IPS-18c (cell line): ENCODE results near the gene DPH1.

Experiments used
- H3K4me3 ChIP-seq: 2 replicates; pipeline ENCODE4 v1.7.0; 2013; ENCODE audit warnings: low read depth, mild to moderate bottlenecking, low read length, moderate library complexity; ENCODE audit not compliant: insufficient read depth
- H3K9me3 ChIP-seq: one replicate; pipeline ENCODE4 v1.6.1; 2013; ENCODE audit warnings: mild to moderate bottlenecking, low read length, moderate library complexity; ENCODE audit not compliant: control insufficient read depth, insufficient read depth

Gene DPH1

GRCh38 chr17:2054512-2055291, 24.7 kb downstream of the DPH1 start, which contains the start of gene HIC1:
TSS of gene HIC1 (plus strand) at chr17:2055103. CDS start at chr17:2056691, 1,588 bp downstream.
- Histone ChIP-seq H3K9me3 (no peaks in the 10 kb centered on the region), H3K4me3 (peak within 1 kb of the TSS; percentile 56)

- Histone ChIP-seq H3K4me3 (peak overlapping the region; percentile 56), H3K9me3 (no peaks in the 10 kb centered on the region)
Measured at GRCh38 chr17:2055292-2056205, 25.6 kb downstream of the DPH1 start.

GRCh38 chr17:2056206-2057174, 26.5 kb downstream of the DPH1 start:
- no peaks in the 10 kb centered on the region for H3K9me3 ChIP-seq
- no peak overlapping the region for H3K4me3 ChIP-seq

GRCh38 chr17:2057175-2057759, 27.3 kb downstream of the DPH1 start:
- Histone ChIP-seq H3K4me3 (no peak overlapping the region), H3K9me3 (no peaks in the 10 kb centered on the region)

GRCh38 chr17:2057760-2058585, 28.0 kb downstream of the DPH1 start:
- no peak overlapping the region for H3K4me3 ChIP-seq
- no peaks in the 10 kb centered on the region for H3K9me3 ChIP-seq

GRCh38 chr17:2058586-2059546, 28.9 kb downstream of the DPH1 start:
- peak overlapping the region; percentile 15; the same call in 1 of the 2 replicates for H3K4me3 ChIP-seq
- H3K9me3 ChIP-seq, result no peaks in the 10 kb centered on the region

- Histone ChIP-seq H3K9me3 (no peaks in the 10 kb centered on the region), H3K4me3 (no peak overlapping the region; the same call in 1 of the 2 replicates)
Measured at GRCh38 chr17:2059547-2060384, 29.8 kb downstream of the DPH1 start.

- no peak overlapping the region for H3K4me3 ChIP-seq
Measured at GRCh38 chr17:2060385-2060658, 30.4 kb downstream of the DPH1 start.

GRCh38 chr17:2060681-2061440, 30.9 kb downstream of the DPH1 start:
- H3K4me3 ChIP-seq, result no peak overlapping the region
- no peaks in the 10 kb centered on the region for H3K9me3 ChIP-seq

More at GRCh38 chr17:2060385-2060658, 30.4 kb downstream of the DPH1 start:
- no peaks in the 10 kb centered on the region for H3K9me3 ChIP-seq

GRCh38 chr17:2061441-2061958, 31.5 kb downstream of the DPH1 start:
- H3K4me3 ChIP-seq, result no peak overlapping the region

GRCh38 chr17:2062571-2063183, 32.7 kb downstream of the DPH1 start:
- Histone ChIP-seq H3K4me3 (no peak overlapping the region), H3K9me3 (no peaks in the 10 kb centered on the region)

More at GRCh38 chr17:2061441-2061958, 31.5 kb downstream of the DPH1 start:
- H3K9me3 ChIP-seq, result no peaks in the 10 kb centered on the region

- Histone ChIP-seq H3K9me3 (no peaks in the 10 kb centered on the region), H3K4me3 (no peak overlapping the region)
Measured at GRCh38 chr17:2063261-2064146, 33.6 kb downstream of the DPH1 start.
